Frontal cortex (tissue), 4 donors: ENCODE results near the gene CPN2. TPM values are rescaled to one million over a fixed set of nuclear protein-coding genes. Genes with fewer than 3 reads are reported as not detected.

Experiments
- DNase-seq, 2 donors: peaks; one replicate each; pipeline ENCODE4 v3.0.0; 2012; ENCODE audit warnings: low spot score in 2 of 2
- FAIRE-seq: peaks from 2 replicates; lab custom pipeline; 2012; peaks lifted over from hg19 to GRCh38; lab: Jason Lieb, UNC
- total RNA-seq: library from RNA; depleted of rRNA; stranded (reverse); fragments of >200 nt; gene quantifications from one replicate; pipeline ENCODE4 v1.2.3, GENCODE V29; 2014
- donor health status: control.
- donor health status: control.
- donor health status: control.

CPN2 gene
- total RNA-seq, 1 donor from 2014 or later, result not detected

DNA sequence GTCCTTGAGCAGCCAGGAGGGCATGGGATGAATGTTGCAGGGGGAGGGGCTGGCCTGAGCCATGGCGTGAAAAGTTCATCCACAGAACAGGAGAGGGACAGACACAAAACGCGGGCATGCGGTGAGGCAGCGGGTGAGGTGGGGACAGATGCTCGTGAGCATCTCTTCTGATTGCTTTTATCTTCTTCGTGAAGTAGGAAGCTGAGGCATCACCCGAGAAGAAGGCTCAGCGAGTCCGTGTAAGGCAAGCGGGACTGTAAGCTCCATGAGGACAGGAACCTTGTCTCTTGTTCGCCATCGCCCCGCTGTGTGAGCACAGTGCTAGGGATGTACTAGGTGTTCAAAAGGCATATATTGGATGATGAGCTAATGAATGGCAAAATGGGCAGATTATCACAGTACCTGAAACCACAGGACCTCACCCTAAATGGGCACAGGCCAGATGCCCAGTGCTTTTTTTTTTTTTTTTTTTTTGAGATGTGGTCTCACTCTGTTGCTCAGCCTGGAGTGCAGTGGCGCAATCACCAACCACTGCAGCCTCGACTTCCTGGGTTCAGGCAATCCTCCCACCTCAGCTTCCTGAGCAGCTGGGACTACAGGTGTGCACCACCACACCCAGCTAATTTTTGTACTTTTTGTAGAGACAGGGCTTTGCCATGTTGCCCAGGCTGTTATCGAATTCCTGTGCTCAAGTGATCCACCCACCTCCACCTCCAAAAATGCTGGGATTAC lies 46.8 kb downstream of the CPN2 start:
- FAIRE-seq (no peak), DNase-seq (no peak)

DNA sequence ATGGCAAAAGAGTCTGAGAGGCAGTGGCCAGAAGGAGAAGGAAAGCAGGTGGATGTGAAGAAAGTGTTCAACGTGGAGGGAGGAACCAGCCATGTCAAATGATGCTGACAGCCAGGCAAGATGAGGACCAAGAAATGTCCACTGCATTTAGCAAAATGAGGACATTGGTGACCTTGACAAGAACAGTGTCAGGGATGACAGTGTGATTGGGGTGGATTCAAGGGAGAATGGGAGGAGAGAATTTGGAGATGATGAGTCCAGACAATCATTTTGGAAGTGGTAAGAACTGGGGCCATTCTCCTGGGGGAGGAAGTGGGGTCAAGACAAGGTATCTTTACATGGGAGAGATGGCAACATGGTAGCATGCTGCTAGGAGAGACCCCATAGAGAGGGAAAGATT lies 47.4 kb downstream of the CPN2 start:
- FAIRE-seq (no peak), DNase-seq (no peak)

GRCh38 chr3:194301730-194302129 lies 49.4 kb downstream of the CPN2 start:
- FAIRE-seq, result no peak

GRCh38 chr3:194300936-194301335 lies 50.2 kb downstream of the CPN2 start:
- DNase-seq, result no peak
- FAIRE-seq, result no peak

More at GRCh38 chr3:194301730-194302129, 49.4 kb downstream of the CPN2 start:
- DNase-seq, result no peak

- FAIRE-seq (no peak), DNase-seq (peak in 1 of 2 donors; percentile 36)
Measured at GRCh38 chr3:194300382-194300758, 50.8 kb downstream of the CPN2 start.

- DNase-seq (no peak), FAIRE-seq (no peak)
Measured at GRCh38 chr3:194298331-194299227, 52.5 kb downstream of the CPN2 start.

DNA sequence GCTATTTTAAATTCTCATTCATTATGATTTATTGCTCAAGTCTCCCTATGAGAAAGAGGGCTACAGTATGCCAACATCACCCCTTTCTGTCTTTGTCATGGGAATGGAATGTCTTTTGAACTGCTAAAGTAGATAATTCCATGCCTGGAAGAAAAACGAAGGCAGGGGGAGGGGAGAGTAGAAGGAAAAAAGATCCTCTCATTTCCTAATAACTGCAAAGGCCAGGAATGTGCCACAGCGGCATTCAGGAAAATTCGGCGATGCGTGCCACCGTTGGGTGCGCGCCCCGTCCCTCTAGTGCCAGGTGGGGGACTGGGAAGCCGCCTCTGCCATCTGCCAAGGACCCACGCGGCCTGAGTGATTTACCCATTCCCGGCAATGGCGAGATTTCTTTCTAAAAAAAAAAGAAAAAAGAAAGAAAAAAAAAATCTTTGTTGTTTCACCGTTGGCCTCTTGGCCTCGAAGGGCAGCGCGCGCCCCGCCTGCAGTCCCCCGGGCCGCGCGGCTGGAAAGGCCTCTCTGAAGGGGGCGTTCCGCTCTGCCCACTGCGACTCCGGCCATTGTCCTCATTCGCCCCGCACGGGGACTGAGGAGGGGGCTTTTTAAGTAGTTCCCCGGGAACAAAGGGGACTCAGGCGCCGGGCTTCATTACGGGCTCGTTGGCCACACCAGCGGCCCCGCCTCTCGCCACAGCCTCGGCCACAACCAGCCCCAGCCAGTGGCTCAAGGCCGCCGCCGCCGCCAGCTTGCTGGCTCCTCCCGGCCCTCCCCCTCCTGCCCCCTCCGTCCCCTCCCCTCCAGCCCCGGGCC lies 54.5 kb downstream of the CPN2 start:
- FAIRE-seq, result no peak
- peak in 1 of 2 donors; percentile 56 for DNase-seq

DNA sequence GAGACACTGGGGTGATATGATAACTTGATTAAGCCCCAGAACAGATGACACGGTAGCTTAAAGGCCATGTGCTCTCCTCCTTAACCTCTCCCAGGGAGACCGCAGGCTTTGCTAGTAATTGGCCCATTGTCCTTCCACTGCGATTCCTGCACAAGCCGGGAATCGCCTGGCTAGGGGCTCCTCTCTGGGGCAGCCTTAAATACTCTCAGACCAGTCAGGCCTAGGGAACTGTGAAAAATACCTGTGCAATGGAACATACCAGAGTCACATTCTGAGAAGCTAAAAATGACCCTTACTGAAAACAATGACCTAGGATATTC lies 56.3 kb downstream of the CPN2 start:
- no peak for DNase-seq
- no peak for FAIRE-seq

DNA sequence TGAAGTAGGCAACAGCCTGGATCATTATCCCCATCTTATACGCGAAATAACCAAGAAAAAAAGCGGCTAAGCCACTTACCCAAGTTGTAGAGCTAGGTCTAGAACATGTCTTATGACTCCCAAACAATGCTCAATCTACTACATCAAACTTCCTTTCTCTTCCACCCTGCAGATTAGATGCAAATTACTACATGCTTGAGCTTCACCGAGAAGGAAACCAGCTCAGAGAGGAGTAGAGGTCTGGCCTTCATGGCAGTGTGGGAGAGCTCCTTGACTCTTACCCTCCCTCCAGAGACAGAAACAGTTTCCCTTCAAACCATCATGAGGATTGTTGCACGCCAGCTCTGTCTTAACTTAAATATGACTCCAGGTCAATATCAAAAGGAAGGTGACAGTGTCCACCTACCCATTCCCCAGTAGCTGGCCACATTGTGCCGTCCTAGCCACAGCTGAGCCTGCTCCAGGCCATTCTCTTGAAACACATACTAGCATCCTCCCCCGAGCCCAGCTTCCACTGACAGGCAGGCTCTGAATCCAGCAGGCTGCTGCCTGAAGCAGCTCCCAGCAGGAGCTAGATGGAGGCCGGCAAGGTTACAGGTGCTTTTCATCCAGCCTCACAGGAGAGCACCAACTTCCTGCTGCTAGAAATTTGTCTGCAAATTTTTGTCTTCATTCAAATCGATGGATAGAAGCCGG lies 56.8 kb downstream of the CPN2 start:
- no peak for FAIRE-seq
- no peak for DNase-seq

DNA sequence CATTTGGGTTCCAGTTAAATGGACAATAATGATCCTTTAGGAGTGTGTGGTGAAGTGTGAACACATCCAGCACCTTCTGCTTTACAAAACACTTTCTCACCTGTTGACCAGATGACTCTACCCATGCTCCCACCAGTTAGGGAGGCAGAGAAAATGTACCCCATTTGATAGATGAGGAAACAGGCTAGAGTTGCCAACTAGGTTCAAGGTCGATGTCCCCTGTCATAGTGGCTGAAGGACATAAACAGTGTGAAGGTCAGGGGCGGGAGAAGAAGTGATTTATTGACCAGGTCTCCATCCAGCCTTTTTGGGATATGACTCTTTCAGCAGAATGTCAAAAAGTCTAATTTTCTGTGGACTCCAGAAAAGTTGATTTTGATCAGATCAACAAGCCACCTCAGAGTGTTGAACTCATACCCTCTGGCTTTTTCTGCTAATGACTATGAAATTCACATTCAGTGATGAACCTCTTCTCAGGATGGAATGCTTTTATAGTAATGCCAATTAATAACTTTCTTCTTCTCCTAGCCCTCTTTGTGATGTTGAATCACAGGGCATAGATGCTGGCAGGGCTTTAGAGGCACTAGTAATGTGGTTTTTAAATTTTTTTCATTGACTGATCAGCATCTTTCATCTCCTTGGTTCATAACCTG lies 57.5 kb downstream of the CPN2 start:
- no peak for DNase-seq
- no peak for FAIRE-seq

DNA sequence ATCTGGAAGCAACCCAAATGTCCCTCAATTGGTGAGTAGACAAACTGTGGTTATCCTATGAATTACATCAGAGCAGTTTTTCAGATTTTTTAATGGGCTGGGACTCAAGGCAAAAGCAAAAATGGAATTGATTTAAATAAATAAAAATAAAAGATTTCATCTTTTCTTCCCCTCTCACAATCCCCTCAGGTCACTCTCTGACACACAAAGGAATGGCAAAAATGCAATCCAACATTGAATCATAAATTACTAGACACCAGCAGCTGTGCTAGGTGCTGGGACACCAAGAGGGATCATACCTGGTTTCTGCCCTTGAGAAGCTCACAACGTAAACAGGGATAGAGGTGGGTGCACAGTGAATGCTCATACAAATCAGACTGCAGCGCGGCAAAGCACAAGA lies 58.8 kb downstream of the CPN2 start:
- DNase-seq, result no peak
- no peak for FAIRE-seq

Other genes starting within 250 kb of the CPN2 start
- 14.7 TPM for gene HES1, start 215.2 kb downstream of the CPN2 start, total RNA-seq
- gene LRRC15, start 18.4 kb upstream of the CPN2 start, total RNA-seq, result not detected
- not detected for gene GP5, start 47.9 kb upstream of the CPN2 start, total RNA-seq
- 146 TPM for gene ATP13A3, start 135.7 kb upstream of the CPN2 start, total RNA-seq